Duodenal mucosa (tissue), 2 donors: ENCODE results near the gene NCKIPSD.
A peak's percentile ranks its signal among the peaks of the same experiment; 100 is the strongest.

Experiments
- H3K27ac ChIP-seq: one replicate; pipeline ENCODE4 v1.7.0; 2013; ENCODE audit warnings: low read depth, low read length
- H3K27me3 ChIP-seq, 2 donors: one replicate each; pipeline ENCODE4 v1.7.0; 2013; ENCODE audit warnings: low read length in 2 of 2, control low read depth in 1 of 2; ENCODE audit not compliant: insufficient read depth in 2 of 2, control insufficient read depth in 1 of 2
- H3K36me3 ChIP-seq, 2 donors: one replicate each; pipeline ENCODE4 v1.7.0; 2013; ENCODE audit warnings: low read length in 2 of 2, control low read depth in 1 of 2; ENCODE audit not compliant: insufficient read depth in 2 of 2, control insufficient read depth in 1 of 2
- H3K4me1 ChIP-seq, 2 donors: one replicate each; pipeline ENCODE4 v1.7.0; 2013; ENCODE audit warnings: low read length in 2 of 2, control low read depth in 1 of 2; ENCODE audit not compliant: insufficient read depth in 2 of 2, control insufficient read depth in 1 of 2
- H3K4me3 ChIP-seq, 2 donors: one replicate each; pipeline ENCODE4 v1.7.0; 2013; ENCODE audit warnings: low read length in 2 of 2, low read depth in 1 of 2
- H3K9ac ChIP-seq, 2 donors: one replicate each; pipeline ENCODE4 v1.7.0; 2013; ENCODE audit warnings: low read length in 2 of 2, low read depth in 1 of 2
- H3K9me3 ChIP-seq, 2 donors: one replicate each; pipeline ENCODE4 v1.7.0; 2013; ENCODE audit warnings: low read length in 2 of 2, control low read depth in 1 of 2; ENCODE audit not compliant: control insufficient read depth in 1 of 2

Gene NCKIPSD

DNA sequence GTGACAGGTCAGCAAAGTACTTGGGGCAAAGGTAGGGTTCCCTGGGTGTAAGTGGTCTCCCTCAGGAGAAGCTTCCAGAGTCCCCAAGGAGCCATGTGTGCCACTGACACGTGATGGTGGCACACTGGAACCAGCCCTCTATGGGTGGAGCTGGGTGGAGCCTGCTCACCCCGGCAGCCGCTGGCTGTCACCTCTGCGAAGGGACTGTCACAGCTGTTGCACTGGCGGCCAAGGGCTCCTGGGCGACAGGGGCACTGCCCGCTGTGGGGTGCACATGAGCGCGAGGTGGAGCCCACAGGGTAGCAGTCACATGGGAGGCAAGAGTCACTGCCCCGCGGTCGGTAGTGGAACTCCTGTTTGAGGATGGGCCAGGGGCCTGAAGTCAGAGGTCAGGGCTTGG is 35.0 kb downstream of the NCKIPSD start:
- no peaks in the 10 kb centered on the region for H3K36me3 ChIP-seq
- no peak overlapping the region for H3K4me3 ChIP-seq
- no peaks in the 10 kb centered on the region for H3K9me3 ChIP-seq
- no peak overlapping the region for H3K27ac ChIP-seq
- no peaks in the 10 kb centered on the region for H3K27me3 ChIP-seq
- H3K9ac ChIP-seq: no peak overlapping the region
- H3K4me1 ChIP-seq: peaks cover 0 to 7% of the 10 kb centered on the region in 2 donors

DNA sequence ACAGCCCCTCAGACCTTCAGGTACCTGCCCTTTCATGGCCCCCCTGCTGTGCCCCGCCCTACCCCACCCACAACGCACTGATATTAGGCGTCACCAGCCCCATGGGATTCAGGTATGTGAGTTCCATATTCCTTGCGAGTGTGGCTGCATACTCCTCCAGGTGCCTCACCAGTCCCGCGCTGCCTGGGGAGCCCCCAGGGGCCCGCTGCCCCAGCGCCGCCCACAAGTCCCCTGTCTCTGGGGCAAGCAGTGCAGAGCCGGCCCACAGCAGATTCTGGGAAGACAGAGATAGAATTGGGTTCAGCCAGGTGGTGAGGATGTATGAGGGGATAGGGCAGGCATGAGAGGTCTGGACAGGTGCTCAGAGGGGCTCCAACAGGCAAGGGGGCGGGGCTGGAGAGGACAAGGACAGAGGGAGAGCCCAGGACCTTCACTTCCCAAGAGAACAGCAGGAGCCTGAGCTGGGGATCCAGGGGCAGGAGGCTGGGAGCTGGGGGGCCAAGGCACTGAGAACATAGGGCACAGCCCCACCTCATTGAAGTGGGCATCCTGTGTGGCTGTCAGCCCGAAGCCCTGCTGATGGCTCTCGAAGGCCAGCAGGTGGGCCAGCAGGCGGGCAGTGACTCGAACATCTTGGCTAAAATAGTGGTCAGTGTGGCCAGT is 37.4 kb downstream of the NCKIPSD start:
- Histone ChIP-seq H3K9ac (no peak overlapping the region), H3K27me3 (no peaks in the 10 kb centered on the region), H3K9me3 (no peaks in the 10 kb centered on the region), H3K36me3 (no peaks in the 10 kb centered on the region), H3K27ac (no peak overlapping the region), H3K4me1 (no peaks in the 10 kb centered on the region), H3K4me3 (no peak overlapping the region)

DNA sequence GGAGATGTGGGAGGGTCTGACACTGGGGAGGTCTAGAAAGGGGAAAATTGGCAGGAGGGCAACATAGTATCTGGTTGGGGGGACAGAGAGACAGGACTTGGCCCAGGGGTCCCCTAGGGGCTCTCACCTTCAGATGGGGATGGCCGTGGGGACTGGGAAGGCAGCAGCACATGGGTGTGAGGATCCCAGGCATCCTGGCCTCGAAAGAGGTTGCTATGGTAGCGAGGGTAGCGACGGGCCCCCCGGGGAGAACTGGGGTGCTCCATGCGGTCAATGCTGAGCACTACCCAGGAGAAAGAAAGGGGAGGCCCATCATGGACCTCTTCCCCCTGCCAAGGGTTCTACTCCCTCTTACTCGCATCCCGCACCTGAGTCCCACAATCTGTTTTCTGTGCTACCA is 38.0 kb downstream of the NCKIPSD start:
- no peaks in the 10 kb centered on the region for H3K9me3 ChIP-seq
- H3K36me3 ChIP-seq: no peaks in the 10 kb centered on the region
- no peaks in the 10 kb centered on the region for H3K4me1 ChIP-seq
- no peaks in the 10 kb centered on the region for H3K27me3 ChIP-seq
- no peak overlapping the region for H3K27ac ChIP-seq
- H3K9ac ChIP-seq: no peak overlapping the region
- H3K4me3 ChIP-seq: no peak overlapping the region

DNA sequence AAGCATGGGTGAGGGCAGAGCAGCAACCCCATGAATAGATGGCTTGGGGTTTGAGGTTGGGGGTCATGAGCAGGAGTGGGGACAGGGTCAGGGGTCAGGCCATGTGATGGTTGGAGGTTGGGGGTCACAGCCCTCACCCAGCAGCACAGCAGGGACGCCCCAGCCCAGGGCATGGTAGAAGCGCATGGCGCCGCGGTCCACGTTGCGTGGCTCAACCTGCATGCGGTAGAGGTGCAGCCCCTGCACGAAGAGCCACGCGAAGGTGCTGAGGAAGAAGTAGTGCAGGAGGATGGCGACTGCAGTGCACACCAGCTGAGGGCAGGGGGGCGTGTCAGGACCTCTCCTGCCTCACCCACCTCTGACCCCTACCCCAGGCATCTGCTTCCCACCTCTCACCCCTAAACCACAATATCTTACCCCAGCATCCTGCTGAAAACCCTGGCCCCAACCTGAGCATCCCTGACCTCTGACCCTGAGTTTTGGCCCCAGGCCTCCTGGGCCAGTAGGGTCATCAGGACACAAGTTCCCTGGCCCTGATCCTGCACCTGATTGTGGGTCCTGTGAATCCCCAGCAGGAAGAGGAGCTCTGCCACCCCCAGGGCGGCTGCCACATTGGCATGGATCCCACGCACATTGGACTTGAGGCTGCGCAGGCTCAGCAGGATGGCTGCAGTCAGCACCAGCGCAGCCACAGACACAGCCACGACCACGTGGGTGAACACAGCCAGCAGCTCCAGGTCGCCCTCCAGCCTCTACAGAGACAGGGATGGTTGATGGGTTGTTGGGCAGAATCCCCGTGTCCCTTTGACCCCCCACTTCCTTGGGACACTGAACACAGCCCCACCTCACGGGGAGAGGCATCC is 40.6 kb downstream of the NCKIPSD start:
- Histone ChIP-seq H3K36me3 (no peaks in the 10 kb centered on the region), H3K9ac (no peak overlapping the region), H3K4me1 (no peaks in the 10 kb centered on the region), H3K9me3 (no peaks in the 10 kb centered on the region), H3K27ac (no peak overlapping the region), H3K27me3 (no peaks in the 10 kb centered on the region), H3K4me3 (no peak overlapping the region)

DNA sequence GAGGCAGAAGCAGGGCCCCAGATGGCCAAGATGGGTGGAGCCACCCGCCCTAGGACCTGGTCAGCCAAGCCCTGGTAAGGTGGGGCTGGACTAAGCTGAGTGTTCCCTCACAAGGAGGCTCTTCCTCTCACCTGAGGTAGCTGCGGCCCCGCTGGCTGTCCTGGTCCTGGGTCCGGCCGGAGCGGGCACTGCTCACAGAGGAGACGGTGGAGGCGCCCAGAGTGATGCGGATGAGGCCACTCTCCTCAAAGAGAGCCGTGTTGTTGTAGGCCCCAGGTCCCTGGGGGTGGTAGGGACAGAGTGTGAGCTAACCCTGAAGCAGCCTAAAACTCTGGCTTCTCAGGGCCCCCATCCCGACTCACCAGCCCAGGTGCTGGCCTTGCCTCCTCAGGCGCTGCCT is 43.1 kb downstream of the NCKIPSD start:
- H3K9me3 ChIP-seq: no peaks in the 10 kb centered on the region
- H3K27ac ChIP-seq: no peak overlapping the region
- H3K36me3 ChIP-seq: no peaks in the 10 kb centered on the region
- H3K27me3 ChIP-seq: no peaks in the 10 kb centered on the region
- H3K4me3 ChIP-seq: no peak overlapping the region
- H3K9ac ChIP-seq: no peak overlapping the region
- H3K4me1 ChIP-seq: no peaks in the 10 kb centered on the region

DNA sequence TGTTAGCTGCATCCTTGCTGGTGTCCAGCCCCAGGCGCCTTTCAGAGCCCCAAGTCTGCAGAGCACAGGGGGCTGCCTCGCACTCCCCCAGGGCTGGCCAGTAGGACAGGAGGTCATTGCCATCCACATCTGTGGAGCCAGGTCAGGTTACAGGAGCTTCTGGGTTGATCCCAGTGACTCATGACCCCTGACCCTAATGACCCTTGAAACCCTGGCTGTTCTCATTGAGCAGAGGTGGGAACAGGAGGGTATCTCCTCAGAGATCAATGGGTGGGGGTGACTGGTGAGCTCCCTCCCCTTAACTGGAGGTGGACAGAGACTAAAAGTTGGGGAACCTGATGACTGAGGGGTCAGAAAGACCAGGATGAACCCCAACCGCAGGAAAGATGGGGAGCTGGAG is 44.3 kb downstream of the NCKIPSD start:
- Histone ChIP-seq H3K9ac (no peak overlapping the region), H3K4me1 (peaks cover 2 to 4% of the 10 kb centered on the region in 2 donors), H3K27ac (no peak overlapping the region), H3K27me3 (no peaks in the 10 kb centered on the region), H3K9me3 (no peaks in the 10 kb centered on the region), H3K36me3 (no peaks in the 10 kb centered on the region), H3K4me3 (no peak overlapping the region)

DNA sequence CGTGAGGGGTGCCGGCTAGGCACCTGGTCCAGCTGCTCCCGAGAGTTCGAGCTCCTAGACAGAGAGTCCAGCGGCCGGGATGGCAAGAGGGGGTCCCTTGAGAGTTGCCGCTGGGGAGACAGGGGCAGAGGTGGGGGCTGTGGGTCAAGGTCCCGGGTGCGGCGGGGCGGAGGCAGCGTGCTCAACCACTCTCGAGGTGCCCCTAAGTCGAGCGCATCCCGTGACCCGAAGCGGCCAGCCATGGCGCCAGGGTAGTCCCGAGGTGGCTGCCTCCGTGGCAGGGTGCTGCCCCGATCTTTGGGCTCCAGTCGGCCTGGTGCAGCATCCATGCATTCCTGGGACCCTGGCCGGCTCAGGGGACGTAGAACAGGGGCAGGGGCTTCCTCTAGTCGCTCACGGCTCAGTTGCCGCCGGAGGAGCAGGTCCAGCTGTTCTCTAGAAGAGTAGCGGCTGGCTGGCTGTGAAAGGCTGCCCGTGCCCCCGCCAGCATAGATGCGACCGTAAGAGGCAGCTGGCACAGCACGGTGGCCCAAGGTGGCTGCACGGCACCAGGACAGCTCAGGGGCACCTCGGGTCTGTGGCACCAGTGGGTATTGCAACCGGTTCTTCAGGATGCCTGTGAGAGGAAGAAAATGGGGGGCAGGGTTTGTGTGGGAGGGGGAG is 45.6 kb downstream of the NCKIPSD start:
- no peaks in the 10 kb centered on the region for H3K9me3 ChIP-seq
- no peak overlapping the region for H3K4me3 ChIP-seq
- no peak overlapping the region for H3K27ac ChIP-seq
- H3K36me3 ChIP-seq: no peaks in the 10 kb centered on the region
- H3K9ac ChIP-seq: no peak overlapping the region
- no peaks in the 10 kb centered on the region for H3K27me3 ChIP-seq
- peaks cover 9 to 11% of the 10 kb centered on the region in 2 donors for H3K4me1 ChIP-seq

DNA sequence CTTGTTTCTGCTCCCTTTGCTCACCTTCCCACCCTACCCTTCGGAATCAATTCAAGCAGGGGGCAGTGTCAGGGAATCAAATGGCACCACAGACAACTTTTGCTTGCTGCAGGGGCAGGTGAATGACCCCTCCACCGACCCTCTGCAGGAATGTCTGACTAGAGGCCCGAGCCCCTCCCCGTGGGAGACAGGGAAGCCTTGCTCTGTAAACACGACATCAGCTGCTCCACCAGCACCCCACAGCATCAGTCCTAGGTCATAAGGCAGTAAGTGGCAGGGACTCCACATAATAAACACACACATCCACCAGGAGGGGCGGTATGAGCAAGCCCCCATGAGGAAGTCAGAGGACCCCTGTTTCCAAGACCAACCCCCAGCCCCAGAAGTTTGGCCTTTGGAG is 48.4 kb downstream of the NCKIPSD start:
- Histone ChIP-seq H3K36me3 (peaks cover 0 to 13% of the 10 kb centered on the region in 2 donors), H3K9ac (no peak overlapping the region), H3K27ac (no peak overlapping the region), H3K27me3 (no peaks in the 10 kb centered on the region), H3K4me3 (no peak overlapping the region), H3K9me3 (no peaks in the 10 kb centered on the region), H3K4me1 (peaks cover 22 to 25% of the 10 kb centered on the region in 2 donors)

DNA sequence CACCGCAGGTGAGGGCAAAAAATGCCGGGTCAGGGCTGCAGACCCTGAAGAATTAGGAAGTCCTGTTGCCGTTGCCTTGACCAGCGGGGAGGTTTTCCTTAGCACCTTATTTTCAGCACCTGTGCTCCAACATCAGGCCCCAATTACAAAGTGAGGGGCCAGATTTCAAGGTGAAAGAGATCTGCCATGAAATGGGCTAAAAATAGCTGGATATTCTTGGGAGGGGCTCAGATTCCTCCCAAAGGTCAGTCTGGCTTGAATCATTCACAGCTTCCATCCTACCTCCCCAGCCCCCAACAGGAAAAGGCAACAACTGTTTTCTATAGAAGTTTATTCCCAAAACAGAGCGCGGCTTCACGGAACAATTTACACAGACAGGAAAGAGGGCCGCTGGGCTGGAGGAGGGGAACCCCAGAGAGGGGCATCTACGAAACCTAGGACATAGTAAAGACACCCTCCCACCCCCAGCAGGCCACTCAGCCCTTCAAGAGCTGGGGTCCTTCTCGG is 49.5 kb downstream of the NCKIPSD start:
- H3K36me3 ChIP-seq: peaks cover 0 to 21% of the 10 kb centered on the region in 2 donors
- no peaks in the 10 kb centered on the region for H3K27me3 ChIP-seq
- H3K4me1 ChIP-seq: peaks cover 22 to 25% of the 10 kb centered on the region in 2 donors
- peak overlapping the region; percentile 70 to 73 for H3K9ac ChIP-seq
- H3K4me3 ChIP-seq: peak overlapping the region; percentile 86 to 91
- H3K9me3 ChIP-seq: no peaks in the 10 kb centered on the region
- peak overlapping the region; percentile 66 for H3K27ac ChIP-seq
